ENCODE measurements around the gene MEPE.

The MEPE gene

GRCh38 chr4:87832669-87833068 is at the start of gene MEPE:
MEPE (plus strand) TSS chr4:87832969; CDS start chr4:87834715, 1,746 bp downstream.
- ChIA-PET CTCF (no interaction called here), POLR2A (no interaction called here)
- Histone ChIP-seq H3K27ac (ENCODE audit: extremely low read depth, low read depth, low read length) (no peak within 1 kb of the TSS), H3K4me3 (ENCODE audit: low read depth, low read length) (no peak within 1 kb of the TSS), H3K36me3 (ENCODE audit: control insufficient read depth in 2 of 2, insufficient read depth in 1 of 2, low read length in 2 of 2) (no peaks in the 10 kb centered on the region), H3K4me1 (ENCODE audit: control insufficient read depth, insufficient read depth, low read length) (no peaks in the 10 kb centered on the region), H3K9me3 (ENCODE audit: control insufficient read depth, insufficient read depth, low read depth, low read length) (no peaks in the 10 kb centered on the region)
- no peak for TF ChIP-seq INSM2 (tag by site-specific recombination; IDR thresholded peaks at IDR 0.05)
- TF ChIP-seq ZNF843 (tag by site-specific recombination; IDR thresholded peaks at IDR 0.05): no peak
- TF ChIP-seq MEIS1 (CRISPR knock-in tag; IDR thresholded peaks at IDR 0.05; ENCODE audit: borderline replicate concordance): no peak
- no peak for TF ChIP-seq ZNF138 (tag by site-specific recombination; IDR thresholded peaks at IDR 0.05; ENCODE audit: borderline replicate concordance)
- TF ChIP-seq GLI2 (tag by site-specific recombination; IDR thresholded peaks at IDR 0.05; ENCODE audit: borderline replicate concordance, low read depth): no peak
- no peak for TF ChIP-seq ZNF585B (tag by site-specific recombination; IDR thresholded peaks at IDR 0.05)
- no peak for TF ChIP-seq PRDM6 (tag by site-specific recombination; IDR thresholded peaks at IDR 0.05)
- TF ChIP-seq ZBTB49 (tag by site-specific recombination; IDR thresholded peaks at IDR 0.05; ENCODE audit: low read depth): no peak
- no peak for TF ChIP-seq ZBTB17 (tag by site-specific recombination; IDR thresholded peaks at IDR 0.05)
- no peak for TF ChIP-seq YY2 (tag by site-specific recombination; IDR thresholded peaks at IDR 0.05)
- TF ChIP-seq ZNF645 (tag by site-specific recombination; IDR thresholded peaks at IDR 0.05): no peak

- no peak overlapping the region for H3K27ac ChIP-seq (ENCODE audit: extremely low read depth, low read depth, low read length)
- CTCF ChIA-PET: no interaction called here
Measured at GRCh38 chr4:87783781-87784180, 49.0 kb upstream of the MEPE start.

More at GRCh38 chr4:87783781-87784180, 49.0 kb upstream of the MEPE start:
- no peaks in the 10 kb centered on the region for H3K4me1 ChIP-seq (ENCODE audit: control insufficient read depth, insufficient read depth, low read length)
- H3K36me3 ChIP-seq (ENCODE audit: control insufficient read depth in 2 of 2, insufficient read depth in 1 of 2, low read length in 2 of 2): no peaks in the 10 kb centered on the region
- no peak for TF ChIP-seq ZNF132 (tag by site-specific recombination; IDR thresholded peaks at IDR 0.05; ENCODE audit: borderline replicate concordance)
- TF ChIP-seq ZFP41 (tag by site-specific recombination; IDR thresholded peaks at IDR 0.05; ENCODE audit: borderline replicate concordance): no peak
- no peak for TF ChIP-seq ZXDB (tag by site-specific recombination; IDR thresholded peaks at IDR 0.05)
- TF ChIP-seq HIC1 (tag by site-specific recombination; IDR thresholded peaks at IDR 0.05): no peak
- TF ChIP-seq ZNF768 (tag by site-specific recombination; IDR thresholded peaks at IDR 0.05): no peak
- POLR2A ChIA-PET: no interaction called here
- no peaks in the 10 kb centered on the region for H3K9me3 ChIP-seq (ENCODE audit: control insufficient read depth, insufficient read depth, low read depth, low read length)
- H3K4me3 ChIP-seq (ENCODE audit: low read depth, low read length): no peak overlapping the region

Data from HEK293 (cell line).